Calu3 (cell line): Measurements from ENCODE around the gene EXD3. TPM values are rescaled to one million over a fixed set of nuclear protein-coding genes. Genes with fewer than 3 reads are reported as not detected.

Experiments
- BruUV-seq: library from RNA; stranded (reverse); fragments of 400-500 nt; replicated peaks from 2 replicates; lab custom pipeline; 2021; lab: Mats Ljungman, UMichigan
- CTCF ChIA-PET: fragments of 300-600 bp; sonication (Branson Sonifier 250); formaldehyde crosslinking; loops from one replicate; lab custom pipeline; 2022; ENCODE audit warnings: antibody characterized with exemption; lab: Charles Lee
- DNase-seq: peaks from one replicate; pipeline ENCODE4 v3.0.0; 2022
- H3K27ac Mint-ChIP-seq: one replicate; pipeline ENCODE4 v1.8.0; 2022; ENCODE audit warnings: mixed read lengths; ENCODE audit not compliant: unreplicated experiment
- H3K27me3 Mint-ChIP-seq: one replicate; pipeline ENCODE4 v1.8.0; 2022; ENCODE audit warnings: mixed read lengths; ENCODE audit not compliant: unreplicated experiment
- H3K36me3 Mint-ChIP-seq: one replicate; pipeline ENCODE4 v1.8.0; 2022; ENCODE audit warnings: mild to moderate bottlenecking, moderate library complexity, mixed read lengths; ENCODE audit not compliant: insufficient read depth, unreplicated experiment
- H3K4me1 Mint-ChIP-seq: one replicate; pipeline ENCODE4 v1.8.0; 2022; ENCODE audit warnings: mild to moderate bottlenecking, low read depth, mixed read lengths; ENCODE audit not compliant: unreplicated experiment
- H3K4me3 Mint-ChIP-seq: one replicate; pipeline ENCODE4 v1.8.0; 2022; ENCODE audit warnings: mild to moderate bottlenecking, low read depth, moderate library complexity, mixed read lengths; ENCODE audit not compliant: unreplicated experiment
- H3K9me3 Mint-ChIP-seq: one replicate; pipeline ENCODE4 v1.8.0; 2022; ENCODE audit warnings: low read depth, mixed read lengths; ENCODE audit not compliant: unreplicated experiment
- intact Hi-C: fragments of 100-400 bp; cut with micrococcal nuclease; formaldehyde crosslinking; loops from one replicate; pipeline ENCODE4 v1.10.0; 2022; ENCODE audit not compliant: unreplicated experiment
- total RNA-seq: library from RNA; stranded (reverse); gene quantifications from 2 replicates; pipeline ENCODE4 v1.2.3, GENCODE V29; 2022
- TF ChIP-seq, protein P1 (sequence below): fragments of 200-600 bp; IDR thresholded peaks from one replicate; pipeline ENCODE4 v1.8.0; 2022; ENCODE audit warnings: antibody characterized with exemption; ENCODE audit not compliant: unreplicated experiment

Gene EXD3
- total RNA-seq, 1 experiment from 2014 or later, result 13.2 TPM

GRCh38 chr9:137352511-137353222 is 70.3 kb downstream of the EXD3 start:
- Mint-ChIP-seq H3K9me3 (peaks cover 5% of the 10 kb centered on the region), H3K27ac (no peak overlapping the region), H3K4me1 (no peaks in the 10 kb centered on the region), H3K36me3 (no peaks in the 10 kb centered on the region), H3K27me3 (no peaks in the 10 kb centered on the region), H3K4me3 (no peak overlapping the region)
- TF ChIP-seq, protein P1, sequence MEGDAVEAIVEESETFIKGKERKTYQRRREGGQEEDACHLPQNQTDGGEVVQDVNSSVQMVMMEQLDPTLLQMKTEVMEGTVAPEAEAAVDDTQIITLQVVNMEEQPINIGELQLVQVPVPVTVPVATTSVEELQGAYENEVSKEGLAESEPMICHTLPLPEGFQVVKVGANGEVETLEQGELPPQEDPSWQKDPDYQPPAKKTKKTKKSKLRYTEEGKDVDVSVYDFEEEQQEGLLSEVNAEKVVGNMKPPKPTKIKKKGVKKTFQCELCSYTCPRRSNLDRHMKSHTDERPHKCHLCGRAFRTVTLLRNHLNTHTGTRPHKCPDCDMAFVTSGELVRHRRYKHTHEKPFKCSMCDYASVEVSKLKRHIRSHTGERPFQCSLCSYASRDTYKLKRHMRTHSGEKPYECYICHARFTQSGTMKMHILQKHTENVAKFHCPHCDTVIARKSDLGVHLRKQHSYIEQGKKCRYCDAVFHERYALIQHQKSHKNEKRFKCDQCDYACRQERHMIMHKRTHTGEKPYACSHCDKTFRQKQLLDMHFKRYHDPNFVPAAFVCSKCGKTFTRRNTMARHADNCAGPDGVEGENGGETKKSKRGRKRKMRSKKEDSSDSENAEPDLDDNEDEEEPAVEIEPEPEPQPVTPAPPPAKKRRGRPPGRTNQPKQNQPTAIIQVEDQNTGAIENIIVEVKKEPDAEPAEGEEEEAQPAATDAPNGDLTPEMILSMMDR, result no peak
- CTCF ChIA-PET, result no interaction called here
- no peak for DNase-seq
- intact Hi-C loops, result no loop called here
- BruUV-seq, result no TSS peak

DNA sequence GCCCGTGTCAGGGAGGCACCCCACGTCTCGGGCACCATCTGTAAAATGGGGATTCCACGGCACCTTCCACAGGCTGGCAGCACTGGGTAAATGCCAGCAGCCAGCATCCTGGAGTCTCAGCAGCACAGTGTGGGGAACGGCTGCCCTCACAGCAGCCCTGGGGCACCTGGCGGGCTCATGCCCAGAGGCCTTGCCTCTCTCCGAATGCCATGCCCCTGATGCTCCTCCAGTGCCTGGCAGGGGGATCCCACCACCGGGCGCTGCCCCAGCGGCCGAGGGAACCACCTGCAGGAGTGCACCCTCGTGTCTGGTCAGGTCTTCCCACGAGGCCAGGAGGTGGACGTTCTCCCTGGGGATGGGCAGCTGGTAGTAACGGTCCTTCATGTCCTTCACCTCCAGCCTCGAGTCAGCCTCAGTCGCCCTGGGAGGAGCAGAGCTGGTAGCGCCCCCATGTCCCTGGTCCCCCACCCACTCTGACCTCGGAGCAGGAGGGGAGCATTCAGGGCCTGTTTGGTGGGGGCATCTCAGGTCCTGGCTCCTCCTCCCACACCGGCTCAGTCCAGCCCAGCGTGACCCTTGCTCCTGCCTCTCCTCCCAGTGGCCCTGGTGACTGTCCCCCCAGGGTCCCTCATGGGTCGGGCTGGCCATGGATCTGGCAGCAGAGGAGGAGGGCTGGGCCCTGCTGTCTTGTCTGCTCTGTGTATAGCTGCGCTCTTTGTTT is 71.0 kb downstream of the EXD3 start:
- peaks cover under 1% of the 10 kb centered on the region for H3K36me3 Mint-ChIP-seq
- no TSS peak for BruUV-seq
- H3K27ac Mint-ChIP-seq, result no peak overlapping the region
- H3K4me3 Mint-ChIP-seq, result no peak overlapping the region
- TF ChIP-seq, protein P1, result no peak
- CTCF ChIA-PET, result no interaction called here
- no peak for DNase-seq
- intact Hi-C loops, result no loop called here
- H3K27me3 Mint-ChIP-seq, result no peaks in the 10 kb centered on the region
- H3K9me3 Mint-ChIP-seq, result peaks cover under 1% of the 10 kb centered on the region
- H3K4me1 Mint-ChIP-seq, result no peaks in the 10 kb centered on the region

GRCh38 chr9:137350696-137351584 is 72.0 kb downstream of the EXD3 start:
- CTCF ChIA-PET, result no interaction called here
- Mint-ChIP-seq H3K9me3 (no peaks in the 10 kb centered on the region), H3K4me3 (no peak overlapping the region), H3K27ac (no peak overlapping the region), H3K27me3 (no peaks in the 10 kb centered on the region), H3K4me1 (no peaks in the 10 kb centered on the region), H3K36me3 (peaks cover 4% of the 10 kb centered on the region)
- DNase-seq, result no peak
- intact Hi-C loops, result no loop called here
- no TSS peak for BruUV-seq
- TF ChIP-seq, protein P1, result no peak

DNA sequence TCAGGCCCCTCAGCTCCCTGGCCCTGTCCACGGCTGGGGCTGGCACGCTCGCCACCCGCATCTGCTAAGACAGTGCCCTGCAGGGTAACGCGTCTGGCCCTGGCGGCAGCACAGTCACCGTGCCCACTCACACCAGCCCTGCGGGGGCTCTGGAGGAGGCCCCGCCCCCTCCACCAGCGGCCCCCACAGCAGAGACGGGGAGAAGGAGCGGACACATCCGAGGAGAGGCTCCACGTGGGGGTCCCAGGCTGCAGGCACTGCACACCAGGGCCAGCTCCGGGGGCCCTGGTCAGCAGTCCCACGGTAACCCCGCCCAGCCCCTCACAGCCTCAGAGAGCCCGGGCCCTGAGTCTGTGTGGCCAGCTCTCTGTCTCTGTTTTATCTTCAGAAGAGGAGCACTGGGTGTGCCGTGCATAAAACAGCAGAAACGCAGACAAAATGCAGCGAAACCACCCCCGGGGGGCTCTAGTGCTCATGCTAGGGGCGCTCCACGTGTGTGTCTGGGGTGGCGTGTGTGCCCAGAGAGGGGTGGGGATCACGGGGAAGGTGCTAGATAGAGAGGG is 73.4 kb downstream of the EXD3 start:
- TF ChIP-seq, protein P1, result no peak

More for the DNA sequence above, 73.4 kb downstream of the EXD3 start:
- Mint-ChIP-seq H3K4me1 (no peaks in the 10 kb centered on the region), H3K36me3 (peaks cover 4% of the 10 kb centered on the region), H3K4me3 (no peak overlapping the region), H3K9me3 (no peaks in the 10 kb centered on the region), H3K27me3 (no peaks in the 10 kb centered on the region), H3K27ac (no peak overlapping the region)
- no TSS peak for BruUV-seq
- CTCF ChIA-PET, result no interaction called here
- DNase-seq, result no peak
- intact Hi-C loops, result no loop called here
